Measurements from ENCODE around the gene MYF5.

The MYF5 gene

DNA sequence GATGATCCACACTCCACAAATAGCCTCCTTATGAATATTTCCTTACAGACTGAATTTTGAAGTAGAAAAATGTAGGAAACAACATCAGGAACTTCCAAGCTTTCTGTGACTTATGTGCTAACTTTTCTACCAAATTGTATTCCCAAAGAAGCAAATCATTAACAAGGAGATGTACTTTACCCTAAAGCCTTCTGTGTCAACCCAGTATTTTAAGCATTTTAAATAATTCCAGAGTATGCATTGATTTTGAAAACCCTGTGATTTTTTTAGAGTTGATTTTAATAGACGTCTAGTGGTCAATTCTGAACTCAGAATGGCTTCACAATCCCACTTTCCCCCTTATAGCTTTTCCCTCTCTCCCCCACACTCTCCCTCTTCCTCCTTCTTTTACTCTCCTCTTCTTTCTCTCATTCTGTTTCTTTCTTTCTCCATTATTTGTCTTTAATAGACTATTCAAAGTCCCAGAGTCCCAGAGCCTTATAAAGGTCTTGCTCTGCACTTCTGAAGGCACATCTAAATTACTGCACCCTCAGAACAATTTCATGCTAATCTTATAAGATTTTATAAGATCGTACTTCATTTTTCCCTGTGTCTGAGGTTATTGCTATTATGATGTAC, 19.3 kb upstream of the MYF5 start:
- TF ChIP-seq, protein P1, sequence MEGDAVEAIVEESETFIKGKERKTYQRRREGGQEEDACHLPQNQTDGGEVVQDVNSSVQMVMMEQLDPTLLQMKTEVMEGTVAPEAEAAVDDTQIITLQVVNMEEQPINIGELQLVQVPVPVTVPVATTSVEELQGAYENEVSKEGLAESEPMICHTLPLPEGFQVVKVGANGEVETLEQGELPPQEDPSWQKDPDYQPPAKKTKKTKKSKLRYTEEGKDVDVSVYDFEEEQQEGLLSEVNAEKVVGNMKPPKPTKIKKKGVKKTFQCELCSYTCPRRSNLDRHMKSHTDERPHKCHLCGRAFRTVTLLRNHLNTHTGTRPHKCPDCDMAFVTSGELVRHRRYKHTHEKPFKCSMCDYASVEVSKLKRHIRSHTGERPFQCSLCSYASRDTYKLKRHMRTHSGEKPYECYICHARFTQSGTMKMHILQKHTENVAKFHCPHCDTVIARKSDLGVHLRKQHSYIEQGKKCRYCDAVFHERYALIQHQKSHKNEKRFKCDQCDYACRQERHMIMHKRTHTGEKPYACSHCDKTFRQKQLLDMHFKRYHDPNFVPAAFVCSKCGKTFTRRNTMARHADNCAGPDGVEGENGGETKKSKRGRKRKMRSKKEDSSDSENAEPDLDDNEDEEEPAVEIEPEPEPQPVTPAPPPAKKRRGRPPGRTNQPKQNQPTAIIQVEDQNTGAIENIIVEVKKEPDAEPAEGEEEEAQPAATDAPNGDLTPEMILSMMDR (IDR thresholded peaks at IDR 0.05; ENCODE audit: borderline replicate concordance, control extremely low read depth, extremely low read depth, insufficient read depth, missing control alignments): no peak
- no peak for DNase-seq (ENCODE audit: low spot score)
- in situ Hi-C loops (cut with MboI; ENCODE audit: low sequenced_read_pairs, unreplicated experiment): no loop called here

DNA sequence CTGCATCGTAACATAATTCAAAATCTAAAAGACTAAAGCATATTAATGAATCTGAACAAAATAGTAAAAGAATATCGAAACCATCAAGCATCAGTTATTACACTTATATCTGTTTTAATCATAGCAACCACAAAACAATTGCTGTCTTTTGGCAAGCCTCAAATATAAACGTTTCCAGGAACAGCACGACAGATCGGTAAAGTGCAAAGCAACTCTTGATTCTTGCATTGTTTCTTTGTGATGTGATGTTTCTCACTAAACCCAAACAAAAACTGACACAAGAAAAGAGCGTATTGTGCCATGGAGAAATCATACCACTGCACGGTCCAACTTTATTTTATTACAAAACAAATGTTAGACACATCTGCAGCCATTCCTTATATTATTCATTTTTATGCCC, 18.5 kb upstream of the MYF5 start:
- in situ Hi-C loops (cut with MboI; ENCODE audit: low sequenced_read_pairs, unreplicated experiment): no loop called here
- DNase-seq (ENCODE audit: low spot score): no peak
- TF ChIP-seq, protein P1 (IDR thresholded peaks at IDR 0.05; ENCODE audit: borderline replicate concordance, control extremely low read depth, extremely low read depth, insufficient read depth, missing control alignments): no peak

DNA sequence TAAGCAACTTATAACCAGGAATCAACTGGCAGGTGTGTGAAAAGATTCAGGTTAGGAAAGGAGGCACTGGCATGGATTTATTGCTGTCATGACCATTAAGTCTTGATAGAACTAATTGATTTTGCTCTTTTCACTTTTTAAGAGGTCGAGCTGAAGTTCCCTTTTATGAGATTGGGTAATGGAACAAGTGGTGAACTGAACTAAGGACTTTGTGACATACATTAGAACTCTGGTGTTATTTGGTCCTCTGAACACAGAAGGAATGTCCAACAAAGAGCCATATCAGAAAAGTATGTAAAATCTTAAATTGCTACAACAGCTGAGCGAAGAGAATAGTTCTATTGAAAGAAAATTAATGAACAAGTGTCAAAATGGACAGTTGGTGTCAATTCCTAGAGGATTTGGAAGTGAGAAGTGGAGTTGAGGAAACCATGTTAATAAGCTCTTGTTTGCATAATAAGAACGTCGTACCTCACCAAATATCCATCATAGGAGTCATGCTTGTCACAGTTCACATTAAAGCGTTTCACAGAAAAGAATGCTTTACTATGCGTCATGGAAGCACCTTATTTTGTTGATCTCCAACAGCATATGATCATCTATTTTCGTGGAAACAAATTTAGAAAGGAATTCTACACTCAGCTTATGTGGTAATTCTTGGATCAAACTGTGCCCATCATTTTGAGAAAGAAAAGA, 17.7 kb upstream of the MYF5 start:
- in situ Hi-C loops (cut with MboI; ENCODE audit: low sequenced_read_pairs, unreplicated experiment): no loop called here
- TF ChIP-seq, protein P1 (IDR thresholded peaks at IDR 0.05; ENCODE audit: borderline replicate concordance, control extremely low read depth, extremely low read depth, insufficient read depth, missing control alignments): no peak
- DNase-seq (ENCODE audit: low spot score): no peak

DNA sequence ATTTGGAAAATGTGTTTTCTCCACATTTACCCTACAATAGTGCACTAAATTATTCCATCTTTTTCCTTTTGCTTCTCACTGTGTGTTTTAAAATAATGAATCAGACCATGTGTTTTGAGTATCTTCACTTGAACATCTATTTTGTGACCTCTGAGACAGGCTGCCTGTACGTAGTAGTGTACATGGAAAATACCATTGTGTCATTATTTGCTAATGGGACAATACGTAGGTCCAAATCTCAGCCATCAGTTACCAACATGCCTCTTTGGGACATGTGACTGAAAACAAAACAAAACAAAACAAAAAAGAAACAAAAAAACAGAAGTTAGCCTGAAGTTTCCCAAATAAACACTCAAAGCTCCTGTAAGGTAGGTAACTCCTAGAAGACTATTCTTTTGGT, 16.4 kb upstream of the MYF5 start:
- TF ChIP-seq, protein P1 (IDR thresholded peaks at IDR 0.05; ENCODE audit: borderline replicate concordance, control extremely low read depth, extremely low read depth, insufficient read depth, missing control alignments): no peak
- no peak for DNase-seq (ENCODE audit: low spot score)
- in situ Hi-C loops (cut with MboI; ENCODE audit: low sequenced_read_pairs, unreplicated experiment): no loop called here

DNA sequence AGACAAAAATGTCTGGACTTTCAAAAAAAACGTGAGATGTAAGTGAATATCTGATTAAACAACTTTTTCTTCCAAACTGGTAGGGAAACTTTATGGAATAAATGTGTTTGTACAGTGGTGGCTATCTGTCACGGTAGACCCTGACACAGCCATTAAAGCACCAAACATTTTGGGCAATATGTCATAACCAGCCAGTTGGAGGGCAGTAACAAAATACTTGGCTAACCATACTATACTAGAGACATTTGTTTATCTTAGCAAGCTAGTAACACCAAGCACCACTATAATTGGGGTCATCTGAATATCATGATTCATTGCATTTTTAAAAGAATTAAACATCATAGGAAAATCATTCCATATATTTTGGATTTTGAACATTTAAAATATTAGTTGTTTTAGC, 15.3 kb upstream of the MYF5 start:
- in situ Hi-C loops (cut with MboI; ENCODE audit: low sequenced_read_pairs, unreplicated experiment): no loop called here
- TF ChIP-seq, protein P1 (IDR thresholded peaks at IDR 0.05; ENCODE audit: borderline replicate concordance, control extremely low read depth, extremely low read depth, insufficient read depth, missing control alignments): no peak
- DNase-seq (ENCODE audit: low spot score): no peak

DNA sequence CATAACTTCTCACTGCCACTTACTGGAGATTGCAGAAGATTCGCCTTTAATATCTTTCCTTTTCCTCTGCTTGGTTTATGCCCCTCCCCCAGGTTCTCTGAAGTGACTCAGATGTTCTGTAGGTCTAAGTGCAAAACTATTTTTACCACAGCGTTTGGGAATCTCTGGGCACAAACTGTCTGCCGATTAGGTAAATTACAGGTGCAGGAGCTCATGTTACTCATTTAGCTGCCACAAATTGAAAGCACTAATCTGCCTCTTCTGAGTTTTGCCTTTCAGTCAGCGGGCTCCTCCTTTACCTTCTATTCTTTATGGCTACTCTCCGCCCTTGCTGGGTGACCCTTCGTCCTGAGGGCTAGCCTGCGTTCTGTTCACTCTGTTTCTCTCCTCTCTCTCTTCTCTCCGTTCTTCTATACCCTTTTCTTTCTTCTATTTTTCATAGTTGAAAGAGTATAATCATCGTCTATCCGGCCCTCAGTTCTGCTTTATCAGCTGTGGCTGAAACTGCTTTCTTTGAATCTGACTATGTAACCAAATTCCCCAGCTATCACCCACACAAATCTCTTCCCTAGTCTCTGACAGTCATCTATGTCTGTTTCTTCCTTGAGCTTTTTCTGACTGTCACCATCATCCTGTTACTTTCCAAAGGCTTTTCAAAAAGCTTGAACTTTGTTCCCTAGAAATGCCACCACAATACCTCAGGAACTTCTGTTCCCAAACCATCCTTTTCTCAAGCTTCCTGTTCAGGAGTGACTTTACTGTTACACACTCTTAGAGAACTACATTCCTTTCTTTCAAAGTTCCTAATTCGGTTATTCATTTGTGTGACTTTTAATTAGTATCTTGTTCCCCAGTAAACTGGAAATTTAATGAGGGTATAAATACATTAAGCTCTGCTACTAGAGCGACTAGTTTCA, 13.6 kb upstream of the MYF5 start:
- in situ Hi-C loops (cut with MboI; ENCODE audit: low sequenced_read_pairs, unreplicated experiment): no loop called here
- no peak for DNase-seq (ENCODE audit: low spot score)
- TF ChIP-seq, protein P1 (IDR thresholded peaks at IDR 0.05; ENCODE audit: borderline replicate concordance, control extremely low read depth, extremely low read depth, insufficient read depth, missing control alignments): no peak

Data from GM13976 (cell line).